AG08396 (cell line): Measurements from ENCODE around the gene ZSWIM3.
"Not testable (repeated sequence)": the region's sequence is repeated elsewhere in the genome, so short reads cannot be mapped to it uniquely, and the experiment has no call there.

ENCODE experiments used
- DNase-seq: peaks from one replicate; pipeline ENCODE4 v3.0.0; 2012; ENCODE audit warnings: low spot score, mixed read lengths

Gene ZSWIM3

DNA sequence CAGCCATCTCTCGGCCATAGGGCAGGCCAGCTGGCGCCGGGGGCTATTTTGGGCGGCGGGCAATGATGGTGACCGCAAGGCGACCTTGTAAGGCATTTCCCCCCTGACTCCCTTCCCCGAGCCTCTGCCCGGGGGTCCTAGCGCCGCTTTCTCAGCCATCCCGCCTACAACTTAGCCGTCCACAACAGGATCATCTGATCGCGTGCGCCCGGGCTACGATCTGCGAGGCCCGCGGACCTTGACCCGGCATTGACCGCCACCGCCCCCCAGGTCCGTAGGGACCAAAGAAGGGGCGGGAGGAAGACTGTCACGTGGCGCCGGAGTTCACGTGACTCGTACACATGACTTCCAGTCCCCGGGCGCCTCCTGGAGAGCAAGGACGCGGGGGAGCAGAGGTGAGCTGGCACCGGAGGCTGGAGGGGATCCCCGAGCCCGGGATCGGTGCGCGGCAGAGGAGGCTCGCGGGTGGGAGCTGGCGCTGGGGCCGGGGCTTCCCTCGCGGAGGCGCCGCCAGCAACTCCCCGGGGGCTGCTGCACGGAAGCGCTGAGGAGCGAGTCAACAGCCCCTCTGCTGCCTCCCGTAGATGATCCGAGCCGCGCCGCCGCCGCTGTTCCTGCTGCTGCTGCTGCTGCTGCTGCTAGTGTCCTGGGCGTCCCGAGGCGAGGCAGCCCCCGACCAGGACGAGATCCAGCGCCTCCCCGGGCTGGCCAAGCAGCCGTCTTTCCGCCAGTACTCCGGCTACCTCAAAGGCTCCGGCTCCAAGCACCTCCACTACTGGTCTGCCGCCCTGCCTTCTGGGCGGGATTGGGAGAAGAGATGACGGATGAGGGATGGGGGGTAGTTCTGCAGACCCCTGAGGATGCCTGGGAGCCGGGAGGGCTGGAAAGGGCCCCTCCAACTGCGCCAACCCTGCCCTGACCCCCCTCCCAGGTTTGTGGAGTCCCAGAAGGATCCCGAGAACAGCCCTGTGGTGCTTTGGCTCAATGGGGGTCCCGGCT is 33.9 kb downstream of the ZSWIM3 start, which contains the start of the genes CTSA and NEURL2:
CTSA (plus strand) TSS at position 351 of the 999 bp plus-strand sequence; CDS start at position 585, 234 bp downstream.
NEURL2 (minus strand) TSS at position 224 of the 999 bp plus-strand sequence; CDS start at position 7, 217 bp downstream.
- DNase-seq, result peak; percentile 98

DNA sequence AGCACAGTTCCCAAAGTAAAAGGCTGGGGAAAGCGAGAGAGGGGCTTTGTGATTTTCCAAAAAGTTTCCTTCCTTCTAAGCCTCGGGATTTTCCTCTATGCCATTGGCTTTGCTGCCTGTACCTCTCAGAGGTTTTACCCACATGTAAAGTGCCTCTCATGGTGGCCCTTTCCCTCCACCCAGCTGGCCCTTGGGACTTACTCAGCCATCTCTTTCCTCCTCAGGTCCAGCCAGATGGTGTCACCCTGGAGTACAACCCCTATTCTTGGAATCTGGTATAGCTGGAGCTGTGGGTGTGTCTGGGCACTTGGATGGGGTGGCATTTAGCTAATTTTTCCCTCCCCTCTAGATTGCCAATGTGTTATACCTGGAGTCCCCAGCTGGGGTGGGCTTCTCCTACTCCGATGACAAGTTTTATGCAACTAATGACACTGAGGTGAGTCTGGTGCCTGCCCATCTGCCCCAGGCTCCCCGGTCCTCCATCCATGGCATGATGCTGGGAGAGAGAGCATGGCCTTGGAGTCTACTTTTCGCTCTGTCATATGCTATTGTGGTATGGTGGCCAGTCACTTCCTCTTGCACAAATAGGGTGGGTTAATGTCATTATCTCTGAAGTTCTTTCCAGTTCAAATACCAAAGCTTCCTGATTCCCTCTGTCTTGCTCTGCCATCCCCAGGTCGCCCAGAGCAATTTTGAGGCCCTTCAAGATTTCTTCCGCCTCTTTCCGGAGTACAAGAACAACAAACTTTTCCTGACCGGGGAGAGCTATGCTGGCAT is 34.8 kb downstream of the ZSWIM3 start:
- DNase-seq, result peak; percentile 75

DNA sequence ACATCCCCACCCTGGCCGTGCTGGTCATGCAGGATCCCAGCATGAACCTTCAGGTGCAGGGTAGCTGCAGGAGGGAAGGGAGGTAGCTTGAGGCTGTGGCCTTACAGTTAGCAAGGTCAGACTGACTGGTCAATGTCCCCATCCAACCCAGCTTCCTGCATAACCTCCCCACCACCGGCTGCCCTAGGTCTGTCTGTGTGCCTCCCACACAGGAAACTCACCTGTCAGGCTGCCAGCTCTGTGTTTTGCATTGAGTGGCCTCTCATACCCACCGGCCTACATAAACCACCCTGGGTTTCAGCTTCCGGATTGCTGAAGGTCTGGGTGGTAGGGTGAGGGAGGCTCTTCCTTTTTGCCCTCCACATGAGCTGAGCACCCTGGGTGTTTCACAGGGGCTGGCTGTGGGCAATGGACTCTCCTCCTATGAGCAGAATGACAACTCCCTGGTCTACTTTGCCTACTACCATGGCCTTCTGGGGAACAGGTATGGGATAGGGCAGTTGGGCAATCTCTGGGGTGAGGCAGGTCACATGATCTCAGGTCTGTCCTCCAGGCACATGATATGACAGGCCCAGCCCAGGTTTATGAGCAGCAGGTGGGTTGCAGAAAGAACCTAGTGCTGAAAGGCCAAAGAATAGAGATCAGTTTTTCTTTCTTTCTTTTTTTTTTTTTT is 35.5 kb downstream of the ZSWIM3 start:
- DNase-seq, result no peak

DNA sequence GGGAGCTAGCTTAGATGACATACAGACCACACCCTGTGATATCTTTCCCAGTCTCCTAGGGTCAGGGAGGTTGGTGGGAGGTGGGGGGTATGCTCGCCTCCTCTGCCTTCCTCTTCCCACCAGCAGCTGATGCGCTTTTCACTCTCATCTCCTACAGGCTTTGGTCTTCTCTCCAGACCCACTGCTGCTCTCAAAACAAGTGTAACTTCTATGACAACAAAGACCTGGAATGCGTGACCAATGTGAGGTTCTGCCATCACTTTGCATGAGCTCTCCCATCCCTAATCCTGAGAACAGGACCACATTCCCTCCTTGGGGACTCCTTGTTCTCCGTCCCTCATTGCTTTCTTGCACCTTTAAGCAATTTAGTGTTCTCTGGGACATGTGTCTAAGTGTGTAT is 36.4 kb downstream of the ZSWIM3 start:
- no peak for DNase-seq

DNA sequence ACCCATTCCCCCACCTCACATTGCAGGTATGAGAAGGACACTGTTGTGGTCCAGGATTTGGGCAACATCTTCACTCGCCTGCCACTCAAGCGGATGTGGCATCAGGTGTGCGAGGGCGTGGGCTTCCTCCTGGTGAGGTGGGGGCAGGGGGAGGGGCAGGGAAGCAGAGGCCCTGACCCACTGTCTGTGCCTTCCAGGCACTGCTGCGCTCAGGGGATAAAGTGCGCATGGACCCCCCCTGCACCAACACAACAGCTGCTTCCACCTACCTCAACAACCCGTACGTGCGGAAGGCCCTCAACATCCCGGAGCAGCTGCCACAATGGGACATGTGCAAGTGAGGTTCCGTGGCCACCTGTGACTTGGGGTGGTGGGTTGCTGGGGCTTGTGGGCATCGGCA is 37.4 kb downstream of the ZSWIM3 start:
- no peak for DNase-seq

DNA sequence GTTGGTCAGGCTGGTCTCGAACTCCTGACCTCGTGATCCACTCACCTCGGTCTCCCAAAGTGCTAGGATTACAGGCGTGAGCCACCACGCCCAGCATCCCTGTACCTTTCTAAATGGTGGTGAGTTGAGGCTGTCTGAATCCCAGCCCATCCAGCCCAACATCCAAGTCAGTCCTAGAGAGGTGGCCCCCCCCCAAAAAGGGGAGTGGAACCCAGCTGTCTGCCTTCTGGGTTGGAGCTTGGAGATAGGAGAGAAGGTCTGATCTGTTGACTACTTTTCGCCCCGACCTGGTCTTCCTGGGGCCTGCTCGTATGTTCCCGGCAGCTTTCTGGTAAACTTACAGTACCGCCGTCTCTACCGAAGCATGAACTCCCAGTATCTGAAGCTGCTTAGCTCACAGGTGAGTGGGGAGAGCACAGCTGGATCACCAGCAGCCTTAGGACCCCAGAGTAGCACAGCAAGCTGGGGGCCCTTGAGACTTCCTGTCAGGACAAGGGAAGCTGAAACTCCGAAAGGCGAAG is 39.3 kb downstream of the ZSWIM3 start:
- no peak for DNase-seq

DNA sequence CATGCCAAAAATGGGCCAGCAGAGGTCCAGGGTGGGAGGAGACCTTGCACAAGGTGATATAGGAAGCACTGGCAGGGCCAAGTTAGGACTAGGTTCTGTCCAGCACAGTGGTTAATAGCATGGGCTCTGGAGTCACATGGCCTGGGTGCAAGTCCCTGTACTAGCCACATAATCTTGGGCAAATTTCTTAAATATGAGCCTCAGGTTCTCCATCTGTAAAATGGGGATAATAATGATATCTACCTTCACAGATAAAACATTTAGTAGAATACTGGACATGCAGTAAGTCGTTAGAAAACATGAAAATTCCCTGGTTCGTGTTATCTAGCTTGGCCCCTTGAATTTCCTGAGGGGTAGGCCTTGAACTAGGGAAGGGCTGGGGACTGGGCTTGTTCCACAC is 39.9 kb downstream of the ZSWIM3 start:
- no peak for DNase-seq

DNA sequence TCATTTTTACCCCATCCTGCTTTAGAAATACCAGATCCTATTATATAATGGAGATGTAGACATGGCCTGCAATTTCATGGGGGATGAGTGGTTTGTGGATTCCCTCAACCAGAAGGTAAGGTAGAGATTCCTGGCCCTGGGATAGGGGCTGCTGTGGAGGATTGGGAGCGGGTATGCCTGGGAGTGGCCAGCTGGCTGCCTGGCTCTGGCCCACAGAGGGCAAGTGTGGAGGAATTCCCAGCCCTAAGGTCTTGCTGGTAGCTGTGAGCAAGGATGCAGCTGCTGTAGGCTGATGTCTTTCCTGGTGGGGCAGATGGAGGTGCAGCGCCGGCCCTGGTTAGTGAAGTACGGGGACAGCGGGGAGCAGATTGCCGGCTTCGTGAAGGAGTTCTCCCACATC is 40.3 kb downstream of the ZSWIM3 start:
- no peak for DNase-seq

DNA sequence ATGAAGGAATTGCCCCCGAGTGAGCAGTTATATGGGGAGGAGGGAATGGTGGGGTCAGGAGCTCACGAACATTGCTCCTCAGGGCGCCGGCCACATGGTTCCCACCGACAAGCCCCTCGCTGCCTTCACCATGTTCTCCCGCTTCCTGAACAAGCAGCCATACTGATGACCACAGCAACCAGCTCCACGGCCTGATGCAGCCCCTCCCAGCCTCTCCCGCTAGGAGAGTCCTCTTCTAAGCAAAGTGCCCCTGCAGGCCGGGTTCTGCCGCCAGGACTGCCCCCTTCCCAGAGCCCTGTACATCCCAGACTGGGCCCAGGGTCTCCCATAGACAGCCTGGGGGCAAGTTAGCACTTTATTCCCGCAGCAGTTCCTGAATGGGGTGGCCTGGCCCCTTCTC is 40.9 kb downstream of the ZSWIM3 start:
- no peak for DNase-seq

DNA sequence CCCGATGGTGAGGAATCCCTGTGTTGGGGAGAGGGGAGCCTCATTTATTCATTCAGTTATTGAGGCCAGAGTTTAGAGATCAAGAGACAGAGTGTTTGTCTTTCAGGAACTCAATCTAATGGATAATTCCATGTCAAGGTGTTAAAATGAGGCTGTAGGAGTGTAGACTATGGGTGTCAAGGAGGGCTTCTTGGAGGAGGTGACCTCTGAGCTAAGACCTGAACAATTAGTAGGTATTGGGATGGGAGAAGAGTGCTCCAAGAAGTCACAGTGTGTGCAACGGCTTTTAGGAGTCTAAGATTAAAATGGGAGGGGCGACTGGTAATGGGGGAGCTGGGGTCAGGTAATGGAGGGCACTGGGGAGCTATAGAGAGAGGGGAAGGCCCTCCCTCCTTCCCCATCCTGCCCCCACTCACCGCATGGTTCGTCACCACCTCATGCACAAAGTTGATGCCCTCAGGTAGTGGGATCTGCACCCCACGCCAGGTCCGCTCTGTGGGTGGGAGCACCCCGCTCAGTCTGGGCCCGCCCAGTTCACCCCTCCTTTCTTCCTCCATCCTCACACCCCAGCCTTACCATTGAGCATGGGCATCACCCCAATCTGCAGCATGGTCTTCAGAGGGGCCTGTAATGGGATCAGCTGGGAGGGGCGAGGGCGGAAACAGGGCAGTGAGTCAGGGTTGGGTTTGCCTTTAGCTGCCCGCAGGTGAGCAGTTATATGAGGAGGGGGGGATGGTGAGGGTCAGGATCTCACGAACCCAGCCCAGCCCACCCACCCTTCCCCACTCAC is 41.8 kb downstream of the ZSWIM3 start:
- DNase-seq, result no peak

DNA sequence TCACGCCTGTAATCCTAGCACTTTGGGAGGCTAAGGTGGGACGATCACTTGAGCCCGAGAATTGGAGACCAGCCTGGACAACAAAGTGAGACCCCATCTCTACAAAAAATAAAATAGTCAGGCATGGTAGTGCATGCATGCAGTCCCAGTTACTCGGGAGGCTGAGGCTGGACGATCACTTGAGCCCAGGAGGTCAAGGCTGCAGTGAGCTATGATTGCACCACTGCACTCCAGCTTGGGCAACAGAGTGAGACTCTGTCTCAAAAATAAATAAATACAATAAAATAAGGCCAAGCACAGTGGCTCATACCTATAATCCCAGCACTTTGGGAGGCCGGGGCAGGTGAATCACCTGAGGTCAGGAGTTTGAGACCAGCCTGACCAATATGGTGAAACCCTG is 43.9 kb downstream of the ZSWIM3 start:
- not testable (repeated sequence) for DNase-seq

DNA sequence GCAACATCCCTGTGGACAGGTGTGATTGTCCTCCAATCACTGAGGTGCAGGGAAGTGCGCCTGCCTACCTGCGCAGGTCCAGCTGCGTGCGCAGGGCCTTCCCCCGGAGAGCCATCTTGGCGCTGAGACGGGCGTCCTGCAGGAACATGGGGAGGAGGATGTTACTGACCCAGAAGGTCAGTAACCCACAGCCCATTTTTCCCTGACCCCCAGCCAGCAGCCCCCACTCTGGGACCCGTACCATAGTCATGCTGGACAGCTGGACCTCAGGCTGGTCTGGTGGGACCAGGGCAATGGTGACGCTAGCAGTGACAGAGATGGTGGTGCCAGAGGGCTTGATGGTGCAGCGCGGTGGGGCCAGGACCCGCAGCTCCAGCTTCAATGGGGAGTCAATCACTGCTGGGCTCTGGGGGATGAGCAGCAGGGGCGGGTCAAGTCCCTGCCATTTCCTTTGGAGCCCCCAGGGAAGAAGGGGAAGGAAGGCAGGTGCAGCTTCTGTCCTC is 44.8 kb downstream of the ZSWIM3 start:
- DNase-seq, result no peak

DNA sequence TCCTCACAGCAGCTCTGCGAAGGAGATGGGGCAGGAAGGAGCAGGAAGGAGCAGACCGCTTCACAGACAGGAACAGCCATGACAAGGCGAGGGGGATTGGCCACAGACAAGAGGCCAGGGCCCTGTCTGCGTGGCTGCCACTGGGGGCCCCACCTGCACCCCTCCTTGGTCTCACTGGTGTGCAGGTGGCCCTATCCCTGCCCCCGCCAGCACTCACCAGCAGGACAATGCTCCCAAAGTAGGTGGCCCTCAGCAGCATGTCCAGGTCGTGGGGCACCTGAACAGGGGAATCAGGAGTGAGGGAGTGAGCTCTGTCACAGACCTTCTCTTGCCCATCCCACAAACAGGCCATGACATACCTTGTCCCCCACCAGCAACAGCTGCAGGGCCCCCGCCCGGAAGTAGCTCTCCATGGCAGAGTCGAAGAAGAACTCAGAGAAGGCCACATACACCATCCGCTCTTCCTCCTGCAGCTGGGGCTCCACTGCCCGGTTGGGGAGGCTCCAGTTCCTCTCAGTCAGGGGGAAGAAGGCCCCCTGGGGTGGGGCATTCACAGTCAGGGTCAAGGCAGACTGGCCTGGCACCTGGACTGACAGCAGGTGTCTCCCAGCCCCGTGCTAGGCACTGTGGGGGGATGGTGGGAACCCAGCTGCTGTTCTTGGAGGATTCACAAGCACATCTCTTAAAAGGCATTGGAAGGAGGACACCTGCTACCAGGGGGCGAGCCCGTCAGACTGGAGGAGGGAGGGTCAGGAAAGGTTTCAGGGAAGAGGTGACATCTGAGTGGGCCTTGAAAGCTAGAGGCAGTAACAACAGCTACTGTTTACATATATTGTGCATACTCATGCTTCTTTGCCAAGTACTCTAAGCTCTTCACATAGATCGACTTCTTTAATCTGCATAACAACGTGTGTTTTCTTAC is 47.4 kb downstream of the ZSWIM3 start:
- DNase-seq, result no peak

DNA sequence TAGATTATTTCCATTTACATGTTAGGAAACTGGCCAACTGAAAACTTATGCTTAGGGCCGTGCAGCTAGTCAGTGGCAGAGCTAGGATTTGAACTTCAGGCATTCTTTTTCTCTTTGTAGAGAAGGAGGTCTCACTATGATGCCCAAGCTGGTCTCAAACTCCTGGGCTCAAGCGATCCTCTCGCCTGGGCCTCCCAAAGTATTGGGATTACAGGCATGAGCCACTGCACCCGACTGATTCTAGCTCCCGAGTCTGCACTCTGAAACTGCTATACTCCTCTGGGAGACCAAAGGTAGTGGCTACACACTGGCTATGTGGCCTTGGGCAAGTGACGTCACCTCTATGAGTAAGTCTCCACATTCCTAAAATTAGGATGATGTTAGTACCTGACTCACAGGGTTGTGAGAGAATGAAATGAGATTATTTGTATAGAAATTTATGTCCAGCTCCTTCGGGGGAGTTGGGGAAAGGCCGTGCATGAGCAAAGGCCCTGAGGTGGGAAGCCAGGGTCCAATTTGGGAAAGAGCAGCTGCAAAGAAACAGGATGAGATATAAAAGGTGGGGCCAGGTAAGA is 48.2 kb downstream of the ZSWIM3 start:
- peak; percentile 65 for DNase-seq

DNA sequence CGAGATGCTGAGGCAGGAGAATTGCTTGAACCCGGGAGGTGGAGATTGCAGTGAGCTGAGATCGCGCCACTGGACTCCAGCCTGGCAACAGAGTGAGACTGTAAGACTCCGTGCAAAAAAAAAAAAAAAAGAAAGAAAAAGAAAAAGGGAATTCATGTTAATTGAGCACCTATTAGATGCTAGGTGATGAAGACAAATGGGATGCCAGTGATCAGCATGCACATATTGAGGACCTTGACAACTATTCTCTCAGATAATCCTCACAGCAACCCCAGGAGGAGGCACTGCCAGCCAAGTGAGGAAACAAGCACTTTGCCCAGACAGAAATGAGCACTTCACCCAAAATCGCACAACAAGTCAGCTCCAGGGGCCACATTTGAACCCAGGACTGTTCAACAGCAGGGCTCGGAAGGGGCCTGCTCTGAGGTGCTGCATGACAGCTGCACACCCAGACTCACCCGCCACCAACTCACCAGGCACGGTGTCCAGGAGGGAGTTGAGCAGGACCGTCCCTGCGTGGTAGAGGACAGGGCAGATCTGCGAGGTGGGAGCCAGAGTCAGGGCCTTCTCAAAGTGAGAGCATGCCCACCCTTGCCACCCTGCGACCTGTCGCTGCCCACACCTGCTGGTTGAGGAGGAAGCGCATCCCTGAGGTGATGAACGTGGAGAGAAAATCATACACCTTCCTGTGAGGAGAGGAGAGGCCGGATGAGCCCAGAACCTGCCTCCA is 50.0 kb downstream of the ZSWIM3 start:
- DNase-seq, result no peak

DNA sequence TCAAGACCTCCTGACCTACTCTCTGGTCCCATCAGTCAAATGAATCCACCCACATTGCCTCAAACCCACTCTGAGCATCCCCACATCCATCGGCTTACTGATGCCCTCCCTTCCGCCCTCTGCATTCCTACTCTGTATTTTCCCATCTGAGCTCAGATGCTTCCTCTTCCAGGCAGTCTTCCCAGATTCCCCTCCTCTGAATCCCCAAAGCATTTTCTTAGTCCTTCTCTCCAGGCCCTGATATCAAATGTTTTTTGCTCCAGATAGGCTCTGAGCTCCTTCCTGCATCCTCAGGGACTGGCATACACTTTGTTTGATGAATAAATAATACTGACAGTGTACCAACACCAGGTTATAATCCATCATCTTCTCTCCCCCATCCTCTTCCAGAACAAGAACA is 50.7 kb downstream of the ZSWIM3 start:
- no peak for DNase-seq

DNA sequence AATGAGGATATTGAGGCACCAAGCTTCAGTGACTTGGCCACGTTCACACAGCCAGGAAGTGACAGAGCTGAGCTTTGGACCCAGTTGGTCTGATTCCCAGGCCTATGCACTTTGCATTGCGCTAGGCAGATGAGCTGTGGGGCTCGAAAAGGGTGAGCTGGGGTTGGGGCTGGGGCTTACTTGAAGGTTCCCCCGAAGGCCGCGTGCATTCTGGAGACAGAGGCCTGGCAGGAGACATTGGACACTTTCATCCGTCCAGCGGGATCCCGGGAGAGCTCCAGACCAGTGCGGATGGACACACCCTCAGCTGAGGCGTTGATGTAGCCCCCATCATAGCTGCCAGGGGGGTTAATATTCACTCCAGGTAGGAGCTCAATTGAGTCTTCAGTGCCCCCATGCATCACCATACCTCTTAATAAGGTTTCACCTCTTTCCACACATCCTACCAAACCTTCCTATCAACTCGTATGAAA is 52.0 kb downstream of the ZSWIM3 start:
- DNase-seq, result no peak

DNA sequence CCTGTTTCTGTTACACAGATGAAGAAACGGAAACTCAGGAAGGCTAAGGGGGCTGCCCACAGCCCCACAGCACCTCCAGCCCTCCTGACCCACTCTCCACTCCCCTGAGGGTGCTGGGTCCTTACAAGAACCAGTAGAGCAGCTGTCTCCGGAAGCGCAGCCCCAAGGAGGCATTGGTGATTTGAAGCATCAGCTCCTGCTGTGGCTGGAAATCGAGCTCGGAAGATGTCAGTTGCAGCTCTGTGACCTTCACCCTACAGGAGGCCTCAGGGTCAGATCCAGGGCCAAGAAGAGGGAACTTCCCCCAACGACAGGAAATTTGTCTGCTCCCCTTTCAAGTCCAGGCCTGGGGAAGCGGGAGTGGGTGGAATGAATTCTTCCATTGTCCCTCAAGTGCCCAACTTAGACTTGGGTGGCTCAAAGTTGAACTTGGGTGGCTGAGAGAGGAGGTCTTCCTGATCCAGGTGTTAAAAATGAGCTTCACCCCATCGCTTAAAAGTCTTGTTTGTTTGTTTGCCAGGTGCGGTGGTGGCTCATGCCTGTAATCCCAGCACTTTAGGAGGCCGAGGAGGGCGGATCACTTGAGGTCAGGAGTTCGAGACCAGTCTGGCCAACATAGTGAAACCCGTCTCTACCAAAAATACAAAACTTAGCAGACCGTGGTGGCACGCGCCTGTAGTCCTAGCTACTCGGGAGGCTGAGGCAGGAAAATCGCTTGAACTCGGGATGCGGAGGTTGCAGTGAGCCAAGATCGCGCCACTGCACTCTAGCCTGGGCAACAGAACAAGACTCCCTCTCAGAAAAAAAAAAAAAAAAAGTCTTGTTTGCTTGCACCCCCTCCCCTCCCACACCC is 52.6 kb downstream of the ZSWIM3 start:
- DNase-seq, result no peak
